ENCODE data around the gene TK2. TPM values are rescaled to one million over a fixed set of nuclear protein-coding genes. Genes with fewer than 3 reads are reported as not detected.

Gene TK2
- total and polyA plus RNA-seq, 9 of the 15 experiments (the other 6 are each of a cell fraction or from before 2014, with no cell fraction given), result 1.1 to 10.2 (median 5.3) TPM

GRCh38 chr16:66562986-66563385 is 13.1 kb upstream of the TK2 start:
- no peaks in the 10 kb centered on the region for H4K20me1 ChIP-seq (replicated peaks; ENCODE audit: control insufficient read depth, insufficient read depth, low read length)
- FAIRE-seq (no peak), DNase-seq (ENCODE audit: extremely low read depth in 1 of 4, low spot score in 3 of 4) (no peak), ATAC-seq (no peak)
- ChIA-PET POLR2A (interaction anchor here (2.1 kb wide), 1 partner anchor 9 kb away, joined by 11 read pairs; no protein-coding TSS in a partner anchor), CTCF (ENCODE audit: low intra/inter-chr PET ratio) (no interaction called here)
- H3K79me2 ChIP-seq (ENCODE audit: control insufficient read depth, insufficient read depth, low read length), result no peaks in the 10 kb centered on the region
- H3K9me3 ChIP-seq (replicated peaks; ENCODE audit: control insufficient read depth, insufficient read depth, low read depth, low read length), result no peaks in the 10 kb centered on the region
- no TSS peak for BruUV-seq (replicated peaks)
- H3K36me3 ChIP-seq (ENCODE audit: control insufficient read depth, insufficient read depth, low read length), result peaks cover 77% of the 10 kb centered on the region
- H3K4me2 ChIP-seq (ENCODE audit: insufficient read depth, low read length), result no peak overlapping the region
- H3K4me3 ChIP-seq, result no peak overlapping the region
- H3K27me3 ChIP-seq (ENCODE audit: control insufficient read depth in 2 of 2, insufficient read depth in 2 of 2, low read length in 2 of 2), result no peaks in the 10 kb centered on the region
- H2AFZ ChIP-seq (ENCODE audit: low read depth, low read length), result no peak overlapping the region
- in situ Hi-C loops (cut with MboI) (no loop called here), intact Hi-C loops (cut with micrococcal nuclease) (no loop called here)
- H3K9me1 ChIP-seq (ENCODE audit: control insufficient read depth, insufficient read depth, low read length), result no peaks in the 10 kb centered on the region
- 74% methylated on average over 2 of the region's 2 CpGs for WGBS (ENCODE audit: insufficient coverage, low coverage, missing lambda C conversion rate)
- no peak overlapping the region for H3K9ac ChIP-seq (ENCODE audit: insufficient read depth in 1 of 2, low read depth in 2 of 2, low read length in 2 of 2)
- no peak overlapping the region; the same call in 2 of the 3 replicates for H3K27ac ChIP-seq (ENCODE audit: extremely low read depth, low read depth, low read length)
- peaks cover 3 to 8% of the 10 kb centered on the region in 2 experiments; a peak in 3 of 5 replicates for H3K4me1 ChIP-seq (replicated peaks in 1 of 2; ENCODE audit: control insufficient read depth in 2 of 2, insufficient read depth in 2 of 2, low read length in 2 of 2)
- TF ChIP-seq ZKSCAN1 (IDR thresholded peaks at IDR 0.05; ENCODE audit: low read depth, low read length), result no peak
- TF ChIP-seq DNMT1 (IDR thresholded peaks at IDR 0.05), result no peak
- TF ChIP-seq ZNF696 (CRISPR knock-in tag; conservative IDR thresholded peaks at IDR 0.05), result no peak
- no peak for TF ChIP-seq ZNF280B (CRISPR knock-in tag; IDR thresholded peaks at IDR 0.05)
- TF ChIP-seq ZNF518B (CRISPR knock-in tag; IDR thresholded peaks at IDR 0.05), result no peak
- TF ChIP-seq STAT5A (IDR thresholded peaks at IDR 0.05; ENCODE audit: borderline replicate concordance, low read length), result no peak
- TF ChIP-seq SMAD4 (CRISPR knock-in tag; conservative IDR thresholded peaks at IDR 0.05), result no peak
- TF ChIP-seq TAF9B (IDR thresholded peaks at IDR 0.05; ENCODE audit: partially characterized antibody), result no peak
